HepG2 (cell line): ENCODE measurements around the gene PPM1E.

Source experiments
- IKZF1 ChIP-seq: fragments of 450-650 bp; IDR thresholded peaks from 2 replicates; pipeline ENCODE4 v1.7.1; 2016
- TCF7 ChIP-seq: sonication (generic); IDR thresholded peaks from 2 replicates; pipeline ENCODE4 v1.6.1; 2016; ENCODE audit warnings: antibody characterized with exemption, low read depth
- ZNF24 ChIP-seq: fragments of 450-650 bp; IDR thresholded peaks from 2 replicates; pipeline ENCODE4 v1.6.1; 2017; ENCODE audit warnings: antibody characterized with exemption, mild to moderate bottlenecking
- ZNF337 ChIP-seq: sonication (generic); formaldehyde crosslinking; IDR thresholded peaks from 2 replicates; pipeline ENCODE4 v1.5.1; 2020; ENCODE audit warnings: missing genetic modification reagents, low read depth, mild to moderate bottlenecking, borderline replicate concordance
- ZSCAN20 ChIP-seq: sonication (generic); formaldehyde crosslinking; IDR thresholded peaks from 2 replicates; pipeline ENCODE4 v1.4.0; 2020; ENCODE audit warnings: missing genetic modification reagents, mild to moderate bottlenecking, borderline replicate concordance
- TF ChIP-seq, protein P1 (sequence below): sonication (generic); formaldehyde crosslinking; IDR thresholded peaks from 2 replicates; pipeline ENCODE4 v1.4.0; 2020; ENCODE audit warnings: missing genetic modification reagents, borderline replicate concordance
- TF ChIP-seq, protein P2 (sequence below): sonication (generic); formaldehyde crosslinking; IDR thresholded peaks from 2 replicates; pipeline ENCODE4 v1.4.0; 2020; ENCODE audit warnings: mild to moderate bottlenecking, missing genetic modification reagents
- TF ChIP-seq, protein P3 (sequence below): sonication (generic); formaldehyde crosslinking; IDR thresholded peaks from 2 replicates; pipeline ENCODE4 v1.5.0; 2020; ENCODE audit warnings: mild to moderate bottlenecking, missing genetic modification reagents, moderate library complexity
- TF ChIP-seq, protein P4 (sequence below): sonication (generic); formaldehyde crosslinking; IDR thresholded peaks from 2 replicates; pipeline ENCODE4 v1.8.0; 2022; ENCODE audit warnings: low read depth, missing genetic modification reagents

DNA sequence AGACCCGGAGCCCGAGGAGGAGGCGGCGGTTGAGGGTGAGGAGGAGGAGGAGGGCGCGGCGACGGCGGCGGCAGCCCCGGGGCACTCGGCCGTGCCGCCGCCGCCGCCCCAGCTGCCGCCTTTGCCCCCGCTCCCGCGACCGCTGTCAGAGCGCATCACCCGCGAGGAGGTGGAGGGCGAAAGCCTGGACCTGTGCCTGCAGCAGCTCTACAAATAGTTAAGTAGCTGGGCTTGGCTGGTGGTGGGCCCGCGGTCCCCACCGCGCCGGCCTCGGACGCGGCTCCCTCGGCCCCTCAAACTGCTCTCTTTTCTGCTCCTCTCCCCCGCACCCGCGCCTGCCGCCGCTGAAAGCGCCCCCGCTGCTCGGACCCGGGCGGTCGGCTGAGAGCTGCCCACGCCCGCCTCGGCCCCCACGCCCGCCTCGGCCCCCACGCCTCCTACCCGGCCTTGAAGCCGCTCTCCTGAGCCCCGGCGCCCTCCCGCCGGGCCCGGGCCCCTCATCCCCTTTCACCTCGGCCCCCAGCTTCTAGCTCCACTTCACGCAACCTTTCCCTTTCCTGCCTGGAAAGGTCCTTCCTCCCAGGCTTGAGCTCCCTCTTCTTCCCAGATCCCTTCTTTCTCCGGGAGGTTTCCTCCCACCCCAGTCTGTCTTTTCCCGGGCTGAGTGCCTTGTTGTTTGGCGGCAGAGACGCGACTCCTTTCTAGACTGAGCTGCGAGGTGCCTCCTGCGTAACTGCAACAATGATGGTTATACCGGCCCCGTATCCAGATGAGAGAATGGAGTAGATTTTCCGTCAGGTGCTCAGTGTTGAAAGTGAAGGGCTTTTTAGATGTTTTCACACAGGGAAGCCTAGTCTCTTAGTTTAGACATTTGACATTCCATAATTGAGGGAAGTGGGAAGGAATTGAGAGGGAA is 850 bp downstream of the PPM1E start:
- TF ChIP-seq, protein P1, sequence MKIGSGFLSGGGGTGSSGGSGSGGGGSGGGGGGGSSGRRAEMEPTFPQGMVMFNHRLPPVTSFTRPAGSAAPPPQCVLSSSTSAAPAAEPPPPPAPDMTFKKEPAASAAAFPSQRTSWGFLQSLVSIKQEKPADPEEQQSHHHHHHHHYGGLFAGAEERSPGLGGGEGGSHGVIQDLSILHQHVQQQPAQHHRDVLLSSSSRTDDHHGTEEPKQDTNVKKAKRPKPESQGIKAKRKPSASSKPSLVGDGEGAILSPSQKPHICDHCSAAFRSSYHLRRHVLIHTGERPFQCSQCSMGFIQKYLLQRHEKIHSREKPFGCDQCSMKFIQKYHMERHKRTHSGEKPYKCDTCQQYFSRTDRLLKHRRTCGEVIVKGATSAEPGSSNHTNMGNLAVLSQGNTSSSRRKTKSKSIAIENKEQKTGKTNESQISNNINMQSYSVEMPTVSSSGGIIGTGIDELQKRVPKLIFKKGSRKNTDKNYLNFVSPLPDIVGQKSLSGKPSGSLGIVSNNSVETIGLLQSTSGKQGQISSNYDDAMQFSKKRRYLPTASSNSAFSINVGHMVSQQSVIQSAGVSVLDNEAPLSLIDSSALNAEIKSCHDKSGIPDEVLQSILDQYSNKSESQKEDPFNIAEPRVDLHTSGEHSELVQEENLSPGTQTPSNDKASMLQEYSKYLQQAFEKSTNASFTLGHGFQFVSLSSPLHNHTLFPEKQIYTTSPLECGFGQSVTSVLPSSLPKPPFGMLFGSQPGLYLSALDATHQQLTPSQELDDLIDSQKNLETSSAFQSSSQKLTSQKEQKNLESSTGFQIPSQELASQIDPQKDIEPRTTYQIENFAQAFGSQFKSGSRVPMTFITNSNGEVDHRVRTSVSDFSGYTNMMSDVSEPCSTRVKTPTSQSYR, result no peak
- no peak for TF ChIP-seq ZSCAN20 (CRISPR knock-in tag)
- TF ChIP-seq ZNF337, result no peak
- TF ChIP-seq, protein P2, sequence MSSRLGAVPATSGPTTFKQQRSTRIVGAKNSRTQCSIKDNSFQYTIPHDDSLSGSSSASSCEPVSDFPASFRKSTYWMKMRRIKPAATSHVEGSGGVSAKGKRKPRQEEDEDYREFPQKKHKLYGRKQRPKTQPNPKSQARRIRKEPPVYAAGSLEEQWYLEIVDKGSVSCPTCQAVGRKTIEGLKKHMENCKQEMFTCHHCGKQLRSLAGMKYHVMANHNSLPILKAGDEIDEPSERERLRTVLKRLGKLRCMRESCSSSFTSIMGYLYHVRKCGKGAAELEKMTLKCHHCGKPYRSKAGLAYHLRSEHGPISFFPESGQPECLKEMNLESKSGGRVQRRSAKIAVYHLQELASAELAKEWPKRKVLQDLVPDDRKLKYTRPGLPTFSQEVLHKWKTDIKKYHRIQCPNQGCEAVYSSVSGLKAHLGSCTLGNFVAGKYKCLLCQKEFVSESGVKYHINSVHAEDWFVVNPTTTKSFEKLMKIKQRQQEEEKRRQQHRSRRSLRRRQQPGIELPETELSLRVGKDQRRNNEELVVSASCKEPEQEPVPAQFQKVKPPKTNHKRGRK (CRISPR knock-in tag), result no peak
- TF ChIP-seq, protein P3, sequence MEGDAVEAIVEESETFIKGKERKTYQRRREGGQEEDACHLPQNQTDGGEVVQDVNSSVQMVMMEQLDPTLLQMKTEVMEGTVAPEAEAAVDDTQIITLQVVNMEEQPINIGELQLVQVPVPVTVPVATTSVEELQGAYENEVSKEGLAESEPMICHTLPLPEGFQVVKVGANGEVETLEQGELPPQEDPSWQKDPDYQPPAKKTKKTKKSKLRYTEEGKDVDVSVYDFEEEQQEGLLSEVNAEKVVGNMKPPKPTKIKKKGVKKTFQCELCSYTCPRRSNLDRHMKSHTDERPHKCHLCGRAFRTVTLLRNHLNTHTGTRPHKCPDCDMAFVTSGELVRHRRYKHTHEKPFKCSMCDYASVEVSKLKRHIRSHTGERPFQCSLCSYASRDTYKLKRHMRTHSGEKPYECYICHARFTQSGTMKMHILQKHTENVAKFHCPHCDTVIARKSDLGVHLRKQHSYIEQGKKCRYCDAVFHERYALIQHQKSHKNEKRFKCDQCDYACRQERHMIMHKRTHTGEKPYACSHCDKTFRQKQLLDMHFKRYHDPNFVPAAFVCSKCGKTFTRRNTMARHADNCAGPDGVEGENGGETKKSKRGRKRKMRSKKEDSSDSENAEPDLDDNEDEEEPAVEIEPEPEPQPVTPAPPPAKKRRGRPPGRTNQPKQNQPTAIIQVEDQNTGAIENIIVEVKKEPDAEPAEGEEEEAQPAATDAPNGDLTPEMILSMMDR (CRISPR knock-in tag), result no peak
- no peak for TF ChIP-seq ZNF24
- TF ChIP-seq, protein P4, sequence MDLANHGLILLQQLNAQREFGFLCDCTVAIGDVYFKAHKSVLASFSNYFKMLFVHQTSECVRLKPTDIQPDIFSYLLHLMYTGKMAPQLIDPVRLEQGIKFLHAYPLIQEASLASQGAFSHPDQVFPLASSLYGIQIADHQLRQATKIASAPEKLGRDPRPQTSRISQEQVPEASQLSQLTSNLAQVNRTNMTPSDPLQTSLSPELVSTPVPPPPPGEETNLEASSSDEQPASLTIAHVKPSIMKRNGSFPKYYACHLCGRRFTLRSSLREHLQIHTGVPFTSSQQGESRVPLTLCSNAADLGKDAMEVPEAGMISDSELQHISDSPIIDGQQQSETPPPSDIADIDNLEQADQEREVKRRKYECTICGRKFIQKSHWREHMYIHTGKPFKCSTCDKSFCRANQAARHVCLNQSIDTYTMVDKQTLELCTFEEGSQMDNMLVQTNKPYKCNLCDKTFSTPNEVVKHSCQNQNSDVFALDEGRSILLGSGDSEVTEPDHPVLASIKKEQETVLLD (CRISPR knock-in tag), result no peak
- TF ChIP-seq TCF7, result no peak
- no peak for TF ChIP-seq IKZF1
